Measurements from ENCODE around the gene FEM1C. TPM values are rescaled to one million over a fixed set of nuclear protein-coding genes. Genes with fewer than 3 reads are reported as not detected.
"Not testable (repeated sequence)": the region's sequence is repeated elsewhere in the genome, so short reads cannot be mapped to it uniquely, and the experiment has no call there.

Gene FEM1C
- polyA plus RNA-seq, 1 experiment = 4.5 TPM

GRCh38 chr5:115480900-115481299, 63.7 kb downstream of the FEM1C start:
- ChIA-PET CTCF (interaction anchor here (1.2 kb wide), 1 partner anchor 21 kb away, joined by 3 read pairs; no protein-coding TSS in a partner anchor), POLR2A (no interaction called here)
- Histone ChIP-seq H3K4me3 (ENCODE audit: low read depth, low read length) (no peak overlapping the region), H3K36me3 (ENCODE audit: control insufficient read depth, insufficient read depth, low read length) (no peaks in the 10 kb centered on the region), H3K27me3 (ENCODE audit: control insufficient read depth, insufficient read depth, low read length) (no peaks in the 10 kb centered on the region; the same call in 1 of the 2 replicates)
- no peak for DNase-seq (ENCODE audit: low read depth)
- no peak for TF ChIP-seq CTCF (IDR thresholded peaks at IDR 0.05; ENCODE audit: insufficient read depth, low read depth, low read length)

GRCh38 chr5:115480271-115480670, 64.3 kb downstream of the FEM1C start:
- ChIA-PET POLR2A (no interaction called here), CTCF (interaction anchor here (1.2 kb wide), 1 partner anchor 21 kb away, joined by 3 read pairs; no protein-coding TSS in a partner anchor)
- Histone ChIP-seq H3K4me3 (ENCODE audit: low read depth, low read length) (no peak overlapping the region), H3K36me3 (ENCODE audit: control insufficient read depth, insufficient read depth, low read length) (no peaks in the 10 kb centered on the region), H3K27me3 (ENCODE audit: control insufficient read depth, insufficient read depth, low read length) (no peaks in the 10 kb centered on the region; the same call in 1 of the 2 replicates)
- DNase-seq (ENCODE audit: low read depth) = no peak
- TF ChIP-seq CTCF (IDR thresholded peaks at IDR 0.05; ENCODE audit: insufficient read depth, low read depth, low read length) = no peak

- H3K4me3 ChIP-seq (ENCODE audit: low read depth, low read length); H3K27me3 ChIP-seq (ENCODE audit: control insufficient read depth, insufficient read depth, low read length); CTCF ChIA-PET; H3K36me3 ChIP-seq (ENCODE audit: control insufficient read depth, insufficient read depth, low read length); DNase-seq (ENCODE audit: low read depth); POLR2A ChIA-PET: not testable (repeated sequence)
Observed at GRCh38 chr5:115479166-115479873, 65.3 kb downstream of the FEM1C start.

- Histone ChIP-seq H3K27me3 (ENCODE audit: control insufficient read depth, insufficient read depth, low read length) (no peaks in the 10 kb centered on the region; the same call in 1 of the 2 replicates), H3K36me3 (ENCODE audit: control insufficient read depth, insufficient read depth, low read length) (no peaks in the 10 kb centered on the region), H3K4me3 (ENCODE audit: low read depth, low read length) (no peak overlapping the region)
- ChIA-PET CTCF (no interaction called here), POLR2A (no interaction called here)
- no peak for DNase-seq (ENCODE audit: low read depth)
- no peak for TF ChIP-seq CTCF (IDR thresholded peaks at IDR 0.05; ENCODE audit: insufficient read depth, low read depth, low read length)
Observed at GRCh38 chr5:115478281-115478680, 66.3 kb downstream of the FEM1C start.

GRCh38 chr5:115477581-115477980, 67.0 kb downstream of the FEM1C start:
- no peak for TF ChIP-seq CTCF (IDR thresholded peaks at IDR 0.05; ENCODE audit: insufficient read depth, low read depth, low read length)
- CTCF ChIA-PET = interaction anchor here (1.4 kb wide), 1 partner anchor 9 kb away, joined by 3 read pairs; no protein-coding TSS in a partner anchor
- POLR2A ChIA-PET = no interaction called here
- H3K36me3 ChIP-seq (ENCODE audit: control insufficient read depth, insufficient read depth, low read length) = no peaks in the 10 kb centered on the region
- DNase-seq (ENCODE audit: low read depth) = no peak
- H3K4me3 ChIP-seq (ENCODE audit: low read depth, low read length) = no peak overlapping the region
- no peaks in the 10 kb centered on the region; the same call in 1 of the 2 replicates for H3K27me3 ChIP-seq (ENCODE audit: control insufficient read depth, insufficient read depth, low read length)

GRCh38 chr5:115475788-115476187, 68.8 kb downstream of the FEM1C start:
- Histone ChIP-seq H3K36me3 (ENCODE audit: control insufficient read depth, insufficient read depth, low read length) (no peaks in the 10 kb centered on the region), H3K4me3 (ENCODE audit: low read depth, low read length) (no peak overlapping the region), H3K27me3 (ENCODE audit: control insufficient read depth, insufficient read depth, low read length) (no peaks in the 10 kb centered on the region; the same call in 1 of the 2 replicates)
- CTCF ChIA-PET = no interaction called here
- DNase-seq (ENCODE audit: low read depth) = no peak
- POLR2A ChIA-PET = no interaction called here
- no peak for TF ChIP-seq CTCF (IDR thresholded peaks at IDR 0.05; ENCODE audit: insufficient read depth, low read depth, low read length)
